Caco-2 (cell line): ENCODE data around the gene CNFN. TPM values are rescaled to one million over a fixed set of nuclear protein-coding genes. Genes with fewer than 3 reads are reported as not detected.
A peak's percentile ranks its signal among the peaks of the same experiment; 100 is the strongest.

Source experiments
- Bru-seq: library from RNA; stranded (reverse); fragments of 400-500 nt; gene quantifications from one replicate; lab custom pipeline; 2021; lab: Mats Ljungman, UMichigan
- BruChase-seq, 2 experiments: library from RNA; stranded (reverse); fragments of 400-500 nt; gene quantifications; one replicate each; lab custom pipeline; 2021; lab: Mats Ljungman, UMichigan
- BruUV-seq: library from RNA; stranded (reverse); fragments of 400-500 nt; replicated peaks from 2 replicates; lab custom pipeline; 2021; lab: Mats Ljungman, UMichigan
- CTCF ChIA-PET: fragments of 300-600 bp; sonication (Branson Sonifier 250); formaldehyde crosslinking; loops from one replicate; lab custom pipeline; 2022; ENCODE audit warnings: antibody characterized with exemption; lab: Charles Lee
- POLR2A ChIA-PET: fragments of 300-600 bp; sonication (Branson Sonifier 250); formaldehyde crosslinking; loops from one replicate; lab custom pipeline; 2022; ENCODE audit warnings: antibody characterized with exemption; lab: Charles Lee
- DNase-seq, 2 experiments: peaks; one replicate each; pipeline versions ENCODE4 v3.0.0 to v3.0.0-alpha.2; 2020 to 2022
- H3K27me3 ChIP-seq: replicated peaks from 2 replicates; pipeline ENCODE4 v1.6.0; 2011; ENCODE audit warnings: low read length; ENCODE audit not compliant: control insufficient read depth, insufficient read depth
- H3K36me3 ChIP-seq: 2 replicates; pipeline ENCODE4 v1.5.1; 2011; ENCODE audit warnings: low read length; ENCODE audit not compliant: control insufficient read depth, insufficient read depth
- H3K4me1 ChIP-seq: fragments of 250-450 bp; sonication (Bioruptor Pico); 2 replicates; pipeline ENCODE4 v1.5.1; 2020; ENCODE audit warnings: mild to moderate bottlenecking
- H3K4me3 ChIP-seq: 2 replicates; pipeline ENCODE4 v1.5.1; 2011; ENCODE audit warnings: low read depth, mild to moderate bottlenecking, control low read depth, low read length
- H3K9me3 ChIP-seq: fragments of 250-450 bp; sonication (Bioruptor Pico); 2 replicates; pipeline ENCODE4 v1.5.1; 2020; ENCODE audit warnings: mild to moderate bottlenecking, moderate library complexity
- H3K27ac Mint-ChIP-seq: one replicate; pipeline ENCODE4 v1.8.0; 2022; ENCODE audit warnings: mixed read lengths; ENCODE audit not compliant: unreplicated experiment
- H3K27me3 Mint-ChIP-seq: one replicate; pipeline ENCODE4 v1.8.0; 2022; ENCODE audit warnings: mixed read lengths; ENCODE audit not compliant: insufficient read depth, unreplicated experiment
- H3K36me3 Mint-ChIP-seq: one replicate; pipeline ENCODE4 v1.8.0; 2022; ENCODE audit warnings: mild to moderate bottlenecking, mixed read lengths; ENCODE audit not compliant: insufficient read depth, unreplicated experiment
- H3K4me1 Mint-ChIP-seq: one replicate; pipeline ENCODE4 v1.8.0; 2022; ENCODE audit warnings: low read depth, mixed read lengths; ENCODE audit not compliant: unreplicated experiment
- H3K4me3 Mint-ChIP-seq: one replicate; pipeline ENCODE4 v1.8.0; 2022; ENCODE audit warnings: mild to moderate bottlenecking, moderate library complexity, mixed read lengths; ENCODE audit not compliant: unreplicated experiment
- H3K9me3 Mint-ChIP-seq: one replicate; pipeline ENCODE4 v1.8.0; 2022; ENCODE audit warnings: mixed read lengths; ENCODE audit not compliant: unreplicated experiment
- CTCF ChIP-seq, 2 experiments: fragments of 200-600 bp in 1 of 2; IDR thresholded peaks; 1 replicate in 1 of 2; 2 replicates in 1 of 2; pipeline versions ENCODE4 v1.5.1 to v1.8.0; 2011 to 2022; ENCODE audit warnings: antibody characterized with exemption in 1 of 2, control low read depth in 1 of 2, inconsistent platforms in 1 of 2, low read depth in 1 of 2, low read length in 1 of 2, mild to moderate bottlenecking in 1 of 2, moderate library complexity in 1 of 2; ENCODE audit not compliant: insufficient read depth in 1 of 2, severe bottlenecking in 1 of 2, unreplicated experiment in 1 of 2
- intact Hi-C: fragments of 100-400 bp; cut with micrococcal nuclease; formaldehyde crosslinking; loops from one replicate; pipeline ENCODE4 v1.10.0; 2022; ENCODE audit not compliant: unreplicated experiment
- long read RNA-seq: library from polyadenylated mRNA; stranded (forward); transcript quantifications from one replicate; pipeline ENCODE4 v2.0.0, GENCODE V29; 2022
- total RNA-seq: library from RNA; stranded (reverse); gene quantifications from 2 replicates; pipeline ENCODE4 v1.2.3, GENCODE V29; 2022

Gene CNFN
- total RNA-seq (4.1 and 5.3 TPM in 2 replicates), Bru-seq, nascent RNA (percentile 20 among the genes with signal in this experiment), BruChase-seq, experiment 1, labeled RNA remaining after a 2-hour chase (percentile 16 among the genes with signal in this experiment), BruChase-seq, experiment 2, labeled RNA remaining after a 6-hour chase (percentile 15 among the genes with signal in this experiment)
- long read RNA-seq, partial matches to known transcripts: 3 of 3 reads
- long read RNA-seq, other reads (novel, unspliced or antisense): 0 of 3 reads

- CTCF ChIA-PET: no interaction called here
- peaks cover 19% of the 10 kb centered on the region for H3K27me3 Mint-ChIP-seq
- POLR2A ChIA-PET: no interaction called here
- H3K27ac Mint-ChIP-seq: no peak within 1 kb of the TSS
- peaks cover 21% of the 10 kb centered on the region for H3K4me1 Mint-ChIP-seq
- Histone ChIP-seq H3K9me3 (no peaks in the 10 kb centered on the region), H3K36me3 (no peaks in the 10 kb centered on the region), H3K4me1 (0 out of 2 replicates have a peak, but pooled peaks cover 3% of the 10 kb centered on the region), H3K27me3 (peaks cover 2% of the 10 kb centered on the region; the same call in 1 of the 2 replicates), H3K4me3 (no peak within 1 kb of the TSS)
- TF ChIP-seq CTCF (IDR thresholded peaks at IDR 0.05; ENCODE audit: insufficient read depth in 1 of 2, low read depth in 1 of 2, low read length in 1 of 2, severe bottlenecking in 1 of 2, unreplicated experiment in 1 of 2): no peak
- peaks cover 8% of the 10 kb centered on the region for H3K36me3 Mint-ChIP-seq
- no peaks in the 10 kb centered on the region for H3K9me3 Mint-ChIP-seq
- no peak within 1 kb of the TSS for H3K4me3 Mint-ChIP-seq
- no TSS peak for BruUV-seq
- intact Hi-C loops: no loop called here
- no peak for DNase-seq
These were observed at the start of gene CNFN for GRCh38 chr19:42389899-42390298. TSS of gene CNFN (minus strand) at chr19:42390297. CDS start at chr19:42389037, 1,260 bp downstream.

GRCh38 chr19:42436006-42436405 is 45.9 kb upstream of the CNFN start:
- no peak for TF ChIP-seq CTCF (IDR thresholded peaks at IDR 0.05; ENCODE audit: insufficient read depth in 1 of 2, low read depth in 1 of 2, low read length in 1 of 2, severe bottlenecking in 1 of 2, unreplicated experiment in 1 of 2)
- H3K4me3 ChIP-seq: no peak overlapping the region
- Mint-ChIP-seq H3K4me3 (no peak overlapping the region), H3K27me3 (no peaks in the 10 kb centered on the region), H3K4me1 (peaks cover 32% of the 10 kb centered on the region), H3K9me3 (no peaks in the 10 kb centered on the region), H3K36me3 (peaks cover 5% of the 10 kb centered on the region), H3K27ac (no peak overlapping the region)
- ChIA-PET POLR2A (interaction anchor here (0.6 kb wide), 1 partner anchor 1682 kb away, joined by 3 read pairs; no protein-coding TSS in a partner anchor), CTCF (no interaction called here)
- H3K9me3 ChIP-seq: no peaks in the 10 kb centered on the region
- BruUV-seq: no TSS peak
- intact Hi-C loops: no loop called here
- no peaks in the 10 kb centered on the region for H3K36me3 ChIP-seq
- peaks cover 23% of the 10 kb centered on the region for H3K4me1 ChIP-seq
- no peak for DNase-seq
- H3K27me3 ChIP-seq: no peaks in the 10 kb centered on the region

GRCh38 chr19:42435316-42435715 is 45.2 kb upstream of the CNFN start:
- POLR2A ChIA-PET: no interaction called here
- BruUV-seq: no TSS peak
- no peak overlapping the region for H3K4me3 Mint-ChIP-seq
- no peaks in the 10 kb centered on the region for H3K27me3 Mint-ChIP-seq
- intact Hi-C loops: no loop called here
- CTCF ChIA-PET: interaction anchor here (1.6 to 3.0 kb wide), 2 partner anchors 12 to 15 kb away, joined by 3 to 23 read pairs; no protein-coding TSS in a partner anchor
- H3K27ac Mint-ChIP-seq: no peak overlapping the region
- peaks cover 25% of the 10 kb centered on the region for H3K4me1 Mint-ChIP-seq
- no peak for DNase-seq
- Histone ChIP-seq H3K4me1 (peaks cover 16% of the 10 kb centered on the region), H3K36me3 (no peaks in the 10 kb centered on the region), H3K4me3 (no peak overlapping the region), H3K27me3 (no peaks in the 10 kb centered on the region), H3K9me3 (no peaks in the 10 kb centered on the region)
- no peaks in the 10 kb centered on the region for H3K9me3 Mint-ChIP-seq
- peaks cover 5% of the 10 kb centered on the region for H3K36me3 Mint-ChIP-seq
- TF ChIP-seq CTCF (IDR thresholded peaks at IDR 0.05; ENCODE audit: insufficient read depth in 1 of 2, low read depth in 1 of 2, low read length in 1 of 2, severe bottlenecking in 1 of 2, unreplicated experiment in 1 of 2): no peak
